ENCODE data around the gene TMEM165.
A peak's percentile ranks its signal among the peaks of the same experiment; 100 is the strongest.
"Not testable (repeated sequence)": the region's sequence is repeated elsewhere in the genome, so short reads cannot be mapped to it uniquely, and the experiment has no call there.

Gene TMEM165

DNA sequence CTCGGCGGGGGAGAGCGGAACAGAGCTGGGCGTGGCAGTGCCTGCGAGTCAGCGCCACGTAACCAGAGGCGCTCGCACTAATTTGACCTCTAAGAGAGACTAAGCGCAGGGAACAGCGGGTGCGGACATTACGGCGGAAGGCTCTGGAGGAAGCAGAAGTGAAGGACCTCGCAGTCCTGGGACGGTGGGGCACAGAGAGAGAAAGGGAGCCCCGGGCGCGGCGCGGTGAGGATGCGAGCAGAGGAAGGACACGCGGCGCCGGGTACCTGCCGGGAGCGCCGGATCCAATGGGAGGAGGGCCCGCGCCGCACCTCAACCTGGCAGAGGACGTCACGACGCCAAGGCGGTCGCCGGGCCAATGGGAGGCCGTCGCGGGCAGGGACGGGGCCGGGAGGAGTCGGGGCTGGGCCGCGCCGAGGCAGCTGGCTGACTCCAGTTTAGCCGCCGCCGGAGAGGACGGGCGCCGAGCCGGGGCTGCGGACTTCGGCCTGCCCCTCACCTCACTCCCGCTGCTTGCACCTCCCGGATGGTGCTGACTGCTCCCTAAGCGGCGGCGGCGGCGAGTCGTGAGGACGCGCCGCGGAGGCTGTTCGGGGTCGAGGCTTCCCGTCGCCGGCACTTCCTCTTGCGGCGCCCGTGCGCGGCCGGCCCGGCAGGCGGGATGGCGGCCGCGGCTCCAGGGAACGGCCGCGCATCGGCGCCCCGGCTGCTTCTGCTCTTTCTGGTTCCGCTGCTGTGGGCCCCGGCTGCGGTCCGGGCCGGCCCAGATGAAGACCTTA, at the start of gene TMEM165:
TSS of gene TMEM165 (plus strand) at position 429 of the 779 bp plus-strand sequence. CDS start at position 662, 233 bp downstream.
- peak; percentile 69 for DNase-seq (ENCODE audit: low read depth)

DNA sequence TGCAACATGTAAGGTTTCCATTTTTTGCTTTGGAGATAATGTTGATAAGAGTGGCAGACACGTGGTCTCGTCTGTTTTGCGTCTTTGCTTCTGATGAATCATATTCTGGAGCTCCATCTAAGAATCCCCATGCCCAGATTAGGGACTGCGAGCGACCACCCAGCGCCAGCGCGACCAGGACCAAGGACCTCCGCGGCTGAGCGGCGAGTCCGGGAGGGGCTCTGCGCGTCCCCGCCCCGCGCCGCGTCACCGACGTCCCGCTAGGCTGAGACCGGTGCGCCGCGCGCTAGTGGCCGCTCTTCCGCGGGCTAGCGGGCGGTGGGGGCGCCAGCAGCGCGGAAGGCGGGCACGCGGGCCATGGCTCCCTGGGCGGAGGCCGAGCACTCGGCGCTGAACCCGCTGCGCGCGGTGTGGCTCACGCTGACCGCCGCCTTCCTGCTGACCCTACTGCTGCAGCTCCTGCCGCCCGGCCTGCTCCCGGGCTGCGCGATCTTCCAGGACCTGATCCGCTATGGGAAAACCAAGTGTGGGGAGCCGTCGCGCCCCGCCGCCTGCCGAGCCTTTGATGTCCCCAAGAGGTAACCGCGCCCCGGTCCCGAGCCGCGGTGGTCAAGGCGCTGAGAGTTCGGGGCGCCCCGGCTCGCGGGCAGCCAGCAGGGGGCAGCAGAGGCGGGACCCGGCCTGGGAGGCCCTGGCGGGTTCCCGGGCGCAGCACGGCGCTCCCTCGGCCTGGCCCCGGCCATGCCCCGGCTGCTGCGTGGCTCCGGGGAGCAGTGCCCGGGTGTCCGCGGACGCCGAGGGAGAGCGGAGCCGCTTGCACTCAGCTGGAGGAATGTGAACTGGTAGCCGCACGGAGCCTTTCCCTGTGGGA, 49.5 kb upstream of the TMEM165 start, which contains the start of gene SRD5A3:
TSS of gene SRD5A3 (plus strand) at position 263 of the 871 bp plus-strand sequence. CDS start at position 358, 95 bp downstream.
- DNase-seq (ENCODE audit: low read depth): peak; percentile 58

DNA sequence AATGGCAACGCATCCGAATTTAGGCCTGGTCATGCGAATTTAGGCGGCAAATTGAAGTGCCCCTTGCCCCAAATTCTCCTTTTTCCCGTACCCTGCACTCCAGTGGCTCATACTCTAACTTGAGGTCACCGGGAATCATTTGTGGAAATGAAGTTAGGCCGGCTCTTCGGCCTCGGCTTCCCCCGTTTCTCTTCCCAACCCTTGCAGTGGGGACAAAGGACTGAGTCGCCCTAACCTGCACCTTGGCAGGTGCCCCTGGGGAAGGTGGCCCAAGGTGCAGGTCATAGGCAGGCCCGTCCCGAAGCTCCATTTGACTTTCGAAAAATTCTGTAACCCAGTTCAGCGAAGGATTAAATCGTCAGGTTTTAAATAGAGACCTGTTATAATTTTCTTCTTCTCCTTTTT, 48.9 kb upstream of the TMEM165 start:
- no peak for DNase-seq (ENCODE audit: low read depth)

DNA sequence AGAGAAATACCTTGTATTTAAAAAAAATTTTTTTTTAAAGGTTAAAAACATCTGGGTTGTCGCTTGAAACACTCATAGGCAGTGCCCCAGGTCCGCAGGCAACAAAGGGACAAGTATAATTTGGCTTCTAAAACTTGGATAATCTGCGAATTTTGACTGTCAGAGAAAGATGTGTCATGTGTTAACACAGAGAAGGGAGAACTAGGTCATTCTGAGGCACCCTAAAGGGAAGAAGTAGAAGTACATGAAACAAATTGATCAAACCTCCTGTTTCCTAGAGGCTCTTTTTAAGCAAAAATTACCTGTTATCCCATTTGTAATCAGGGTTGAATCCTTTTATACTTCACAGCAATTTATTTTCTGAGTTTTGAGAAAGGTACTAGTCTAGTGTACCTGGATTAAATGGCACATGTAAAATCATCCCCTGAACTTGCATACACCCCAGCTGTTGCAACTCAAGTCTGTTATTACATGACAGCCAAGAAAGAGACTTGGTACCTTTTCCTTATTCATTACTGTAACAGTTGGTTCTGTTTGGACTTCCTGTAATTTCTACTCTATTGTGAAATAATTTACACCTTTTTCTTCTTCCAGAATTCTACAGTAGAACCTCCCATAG, 48.0 kb upstream of the TMEM165 start:
- DNase-seq (ENCODE audit: low read depth): no peak

DNA sequence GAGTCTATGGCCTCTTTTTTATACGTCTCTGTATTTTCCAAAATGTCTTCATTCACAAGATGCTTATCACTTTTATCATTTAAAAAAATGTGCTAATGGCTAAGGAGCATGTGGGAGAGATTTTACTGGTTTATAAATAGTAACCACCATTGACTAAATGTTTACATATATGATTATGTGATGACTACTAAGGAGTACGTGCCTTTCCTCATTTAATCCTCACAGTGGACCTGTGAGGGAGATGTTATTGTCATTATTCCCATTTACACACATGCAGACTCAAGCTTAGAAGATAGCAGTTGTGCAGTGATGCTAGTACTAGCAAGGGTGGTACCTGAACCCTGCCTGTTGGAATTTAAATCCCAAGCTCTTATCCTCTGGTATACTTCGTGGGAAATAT, 47.3 kb upstream of the TMEM165 start:
- DNase-seq (ENCODE audit: low read depth): no peak

DNA sequence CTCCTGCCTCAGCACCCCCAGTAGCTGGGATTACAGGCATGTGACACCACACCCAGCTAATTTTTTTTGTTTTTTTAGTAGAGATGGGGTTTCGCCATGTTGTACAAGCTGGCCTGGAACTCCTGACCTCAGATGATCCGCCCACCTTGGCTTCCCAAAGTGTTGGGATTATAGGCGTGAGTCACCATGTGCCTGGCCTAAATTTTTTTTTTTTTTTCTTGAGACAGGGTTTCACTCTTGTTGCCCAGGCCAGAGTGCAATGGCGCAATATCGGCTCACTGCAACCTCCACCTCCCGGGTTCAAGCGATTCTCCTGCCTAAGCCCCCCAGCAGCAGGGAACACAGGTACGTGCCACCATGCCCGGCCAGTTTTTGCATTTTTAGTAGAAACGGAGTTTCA, 44.9 kb upstream of the TMEM165 start:
- DNase-seq (ENCODE audit: low read depth): not testable (repeated sequence)

DNA sequence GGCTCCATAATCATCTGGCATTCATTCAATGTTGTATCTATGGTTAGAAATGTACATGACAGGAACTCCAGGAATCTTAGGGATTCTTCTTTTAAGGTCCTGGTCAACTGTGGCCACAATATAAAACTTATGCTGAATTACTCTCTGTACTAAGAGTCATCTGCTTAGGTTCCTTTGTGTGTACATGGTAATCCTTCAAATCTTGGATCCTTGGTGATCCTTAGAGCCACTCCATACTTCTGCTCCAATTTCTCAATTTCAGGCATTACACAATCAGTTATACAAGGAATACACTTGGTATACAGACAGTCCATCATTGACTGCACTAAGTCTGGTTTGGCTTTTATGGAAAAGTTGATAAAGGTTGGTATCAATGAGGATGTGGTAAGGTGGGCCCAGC, 43.9 kb upstream of the TMEM165 start:
- no peak for DNase-seq (ENCODE audit: low read depth)

- DNase-seq (ENCODE audit: low read depth): no peak
Observed at GRCh38 chr4:55352726-55353125, 43.0 kb upstream of the TMEM165 start.

DNA sequence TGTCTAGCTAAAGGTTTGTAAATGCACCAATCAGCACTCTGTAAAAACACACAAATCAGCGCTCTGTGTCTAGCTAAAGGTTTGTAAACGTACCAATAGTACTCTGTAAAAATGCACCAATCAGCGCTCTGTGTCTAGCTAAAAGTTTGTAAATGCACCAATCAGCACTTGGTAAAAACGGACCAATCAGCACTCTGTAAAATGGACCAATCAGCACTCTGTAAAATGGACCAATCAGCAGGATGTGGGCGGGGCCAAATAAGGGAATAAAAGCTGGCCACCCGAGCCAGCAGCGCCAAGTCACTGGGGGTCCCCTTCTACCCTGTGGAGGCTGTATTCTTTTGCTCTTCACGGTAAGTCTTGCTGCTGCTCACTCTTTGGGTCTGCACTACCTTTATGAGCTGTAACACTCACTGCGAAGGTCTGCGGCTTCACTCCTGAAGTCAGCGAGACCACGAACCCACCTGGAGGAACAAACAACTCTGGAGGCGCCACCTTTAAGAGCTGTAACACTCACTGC, 42.5 kb upstream of the TMEM165 start:
- not testable (repeated sequence) for DNase-seq (ENCODE audit: low read depth)

DNA sequence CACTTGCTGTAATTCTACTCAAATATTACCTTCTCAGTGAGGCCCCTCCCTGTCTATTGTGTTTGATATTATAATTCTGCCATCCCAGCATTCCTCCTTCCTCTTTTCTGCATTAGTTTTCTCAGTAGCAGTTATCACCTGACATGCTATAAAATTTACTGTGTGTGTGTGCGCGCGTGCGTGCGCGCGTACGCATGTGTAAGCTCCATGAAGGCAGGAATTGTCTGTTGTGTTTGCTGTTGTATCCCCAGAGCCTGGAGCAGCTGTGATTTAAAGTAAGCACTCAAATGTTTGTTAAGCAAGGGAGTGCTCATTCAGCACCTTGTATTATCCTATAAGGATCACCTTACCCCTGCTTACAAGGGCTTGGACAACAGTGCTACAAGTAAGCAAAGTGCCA, 41.1 kb upstream of the TMEM165 start:
- no peak for DNase-seq (ENCODE audit: low read depth)

GRCh38 chr4:55355555-55355954, 40.2 kb upstream of the TMEM165 start:
- DNase-seq (ENCODE audit: low read depth): no peak

DNA sequence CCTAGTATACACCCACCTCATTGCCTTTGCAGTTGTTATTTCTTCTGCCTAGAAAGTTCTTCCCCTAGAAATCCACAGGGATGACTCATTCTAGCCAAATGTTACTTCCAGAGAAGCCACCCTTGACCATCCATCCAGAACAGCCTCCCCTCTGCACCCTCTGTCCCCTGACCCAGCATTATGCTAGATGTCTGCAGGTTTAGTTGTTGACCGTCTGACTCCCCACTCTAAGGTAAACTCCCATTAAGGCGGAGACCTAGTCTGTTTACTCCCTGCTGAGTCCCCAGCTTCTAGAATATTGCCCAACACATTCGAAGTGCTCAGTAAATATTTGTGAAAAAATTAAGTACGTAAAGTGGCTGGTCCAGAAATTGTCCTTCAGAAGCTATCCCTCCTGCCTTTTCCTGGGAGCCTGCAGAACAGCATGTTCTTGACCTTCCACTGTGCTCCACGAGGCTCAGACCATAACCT, 38.7 kb upstream of the TMEM165 start:
- DNase-seq (ENCODE audit: low read depth): no peak

DNA sequence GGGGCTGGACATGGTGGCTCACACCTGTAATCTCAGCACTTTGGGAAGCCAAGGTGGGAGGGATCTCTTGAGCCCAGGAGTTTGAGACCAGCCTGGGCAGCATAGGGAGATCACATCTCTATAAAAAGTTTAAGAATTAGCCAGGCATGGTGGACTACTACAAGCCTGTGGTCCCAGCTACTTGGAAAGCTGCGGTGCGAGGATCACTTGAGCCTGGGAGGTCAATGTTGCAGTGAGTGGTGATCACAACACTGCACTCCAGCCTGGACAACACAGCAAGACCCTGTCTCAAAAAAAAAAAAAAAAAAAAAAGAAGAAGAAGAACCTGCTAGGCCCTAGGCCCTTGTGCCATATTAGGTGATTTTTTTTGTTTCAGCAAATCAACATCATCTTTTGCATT, 37.5 kb upstream of the TMEM165 start:
- DNase-seq (ENCODE audit: low read depth): no peak

DNA sequence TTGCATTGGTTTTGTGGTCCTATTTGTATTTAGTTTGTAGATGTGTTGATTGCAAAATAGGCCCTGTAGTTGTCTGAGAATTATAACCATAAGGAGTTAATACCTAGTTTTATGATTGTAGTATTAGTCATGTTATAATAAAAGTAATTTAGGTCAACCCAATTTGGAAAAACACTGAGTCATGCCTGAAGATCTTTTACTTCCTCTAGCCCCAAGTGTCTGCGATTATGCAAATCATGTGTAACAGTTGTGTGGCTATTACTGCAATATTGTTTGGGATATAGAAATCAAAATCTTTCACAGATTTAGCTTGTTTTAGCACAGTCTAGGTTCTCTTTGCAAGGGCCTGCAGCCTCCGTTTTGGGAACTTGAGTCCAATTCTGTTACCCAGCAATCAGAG, 37.1 kb upstream of the TMEM165 start:
- peak; percentile 84 for DNase-seq (ENCODE audit: low read depth)

DNA sequence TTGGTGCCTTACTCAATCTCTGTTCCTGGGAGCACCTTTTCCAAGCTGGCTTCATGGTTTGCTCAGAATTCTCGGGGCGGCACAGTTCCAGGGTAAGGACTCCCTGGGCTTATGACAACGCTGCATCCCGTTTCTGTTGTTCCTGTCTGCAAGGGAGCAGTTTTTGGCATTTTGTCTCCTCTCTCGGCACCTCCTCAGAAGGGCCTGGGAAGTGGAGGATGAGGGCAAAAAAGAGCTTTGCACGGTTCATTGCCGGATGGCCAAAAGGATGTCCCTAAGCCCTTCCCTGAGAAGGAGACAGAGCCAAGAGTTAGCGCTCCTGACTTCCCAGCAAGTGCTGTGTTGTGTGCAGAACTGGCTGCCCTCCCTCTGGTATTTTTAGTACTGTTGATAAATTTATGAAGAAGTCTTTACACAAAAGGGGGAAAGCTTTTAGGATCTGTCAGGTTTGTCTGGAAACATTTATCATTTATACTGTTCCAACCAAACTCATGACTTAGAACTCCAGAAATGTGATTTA, 36.3 kb upstream of the TMEM165 start:
- peak; percentile 76 for DNase-seq (ENCODE audit: low read depth)

DNA sequence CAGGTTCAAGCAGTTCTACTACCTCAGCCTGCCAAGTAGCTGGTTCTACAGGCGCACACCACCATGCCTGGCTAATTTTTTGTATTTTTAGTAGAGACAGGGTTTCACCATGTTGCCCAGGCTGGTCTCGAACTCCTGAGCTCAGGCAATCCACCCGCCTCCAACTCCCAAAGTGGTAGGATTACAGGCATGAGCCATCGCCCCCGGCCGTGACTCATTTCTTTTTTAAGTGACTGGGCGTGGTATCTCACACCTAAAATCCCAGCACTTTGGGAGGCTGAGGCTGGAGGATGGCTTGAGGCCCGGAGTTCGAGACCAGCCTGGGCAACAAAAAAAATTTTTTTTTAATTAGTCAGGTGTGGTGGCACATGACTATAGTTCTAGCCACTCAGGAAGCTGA, 32.8 kb upstream of the TMEM165 start:
- not testable (repeated sequence) for DNase-seq (ENCODE audit: low read depth)

- no peak for DNase-seq (ENCODE audit: low read depth)
Observed at GRCh38 chr4:55363691-55364351, 31.9 kb upstream of the TMEM165 start.

GRCh38 chr4:55364691-55365344, 30.9 kb upstream of the TMEM165 start:
- no peak for DNase-seq (ENCODE audit: low read depth)

- no peak for DNase-seq (ENCODE audit: low read depth)
Observed at GRCh38 chr4:55365345-55365728, 30.4 kb upstream of the TMEM165 start.

DNA sequence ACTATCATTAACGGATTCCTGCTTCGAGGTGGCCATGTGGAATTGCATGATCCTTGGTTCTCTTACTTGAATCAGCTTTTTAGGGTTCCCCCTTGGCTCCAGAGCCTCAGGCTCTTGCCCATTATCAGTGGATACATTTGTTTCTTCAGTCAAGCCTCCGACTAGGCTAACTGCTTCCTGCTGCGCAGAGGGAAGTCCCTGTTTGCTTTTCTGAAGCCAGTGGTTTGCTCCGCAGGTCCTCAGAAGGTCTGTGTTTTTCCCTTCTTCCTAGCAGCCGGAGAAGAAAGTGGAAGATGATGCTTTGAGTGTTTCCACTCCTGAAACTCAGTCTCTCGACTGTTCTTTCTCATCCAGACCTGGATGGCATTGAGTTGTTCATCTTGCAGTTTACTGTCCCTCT, 29.1 kb upstream of the TMEM165 start:
- no peak for DNase-seq (ENCODE audit: low read depth)
